GM19025 (cell line): ENCODE results near the gene IDH3A.

Experiments used
- ATAC-seq: cut with Tn5 transposase; IDR thresholded peaks from one replicate; pipeline ENCODE4 v1.9.1; 2021; ENCODE audit warnings: mild to moderate bottlenecking, low read depth, moderate library complexity; ENCODE audit not compliant: unreplicated experiment

The IDH3A gene

DNA sequence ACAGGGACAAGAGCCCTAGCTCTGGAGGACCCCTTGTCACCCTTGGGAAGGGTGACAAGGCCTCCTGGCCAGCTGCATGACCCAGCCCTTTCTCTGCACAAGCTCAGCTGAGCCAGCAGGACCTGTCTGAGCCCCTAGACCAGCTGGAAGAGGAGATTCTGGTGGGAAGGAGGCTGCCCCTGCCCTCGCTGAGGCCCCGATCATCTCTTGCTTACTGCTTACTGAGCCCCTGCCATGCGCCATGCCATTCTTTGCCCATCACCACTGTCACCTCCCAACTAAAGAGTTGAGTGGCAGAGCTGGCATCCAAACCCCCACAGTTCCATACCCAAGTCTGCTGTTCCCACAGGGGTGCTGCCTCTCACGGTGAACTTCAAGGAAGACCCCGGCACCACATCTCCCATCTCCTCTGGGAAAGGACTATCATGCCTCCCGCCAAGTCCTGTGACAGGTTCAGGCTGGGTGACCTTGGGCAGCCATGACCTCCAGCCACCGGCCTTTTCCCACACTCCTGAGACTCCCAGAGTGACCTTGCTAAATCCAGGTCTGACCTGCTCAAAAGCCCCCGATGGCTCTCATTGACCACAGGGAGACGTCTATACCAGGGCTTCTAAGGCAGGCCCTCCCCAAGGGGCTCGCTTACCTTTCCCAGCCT is 51.2 kb downstream of the IDH3A start:
- no peak for ATAC-seq

DNA sequence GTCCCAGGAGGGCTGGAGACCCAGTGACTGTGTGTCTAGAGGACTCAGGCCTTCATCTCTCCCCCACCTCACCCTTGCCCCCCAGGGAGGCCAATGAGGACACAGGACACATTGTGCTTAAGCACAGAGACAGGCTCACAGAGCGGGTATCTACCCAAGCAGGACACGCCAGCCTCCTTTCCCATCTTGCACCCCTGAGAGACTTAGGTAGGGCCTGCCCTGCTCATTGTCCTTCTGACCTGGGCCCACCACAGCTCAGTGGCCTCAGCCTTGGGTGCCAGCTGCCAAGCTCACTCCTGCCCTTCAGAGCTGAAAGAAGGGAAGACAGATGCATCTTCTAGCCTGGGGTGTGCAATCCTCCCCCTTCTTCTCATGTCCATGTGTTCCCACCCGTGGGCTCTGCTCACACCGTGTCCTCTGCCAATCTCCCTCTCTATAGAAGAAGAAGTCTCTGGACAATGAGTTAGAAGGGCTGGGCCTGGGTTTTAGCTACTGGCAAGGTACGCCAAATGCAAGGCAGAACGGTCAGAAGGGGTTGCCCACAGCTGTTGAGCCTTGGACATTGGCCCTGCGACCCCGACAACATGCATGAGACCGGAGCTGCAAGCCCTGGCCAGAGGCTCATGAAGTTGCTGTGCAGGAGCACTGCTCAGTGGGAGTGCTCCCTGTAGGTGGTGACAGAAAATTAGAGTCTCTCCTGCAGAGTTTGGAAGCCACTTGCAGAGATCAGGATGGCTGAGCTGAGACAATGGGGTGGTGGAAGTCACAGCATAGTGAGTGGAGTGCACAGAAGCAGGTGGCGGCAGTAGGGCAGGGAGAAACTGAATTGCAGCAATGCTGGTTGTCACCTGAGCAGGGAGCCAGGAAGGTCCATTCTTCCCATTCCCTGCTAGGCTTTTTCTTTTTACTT is 52.4 kb downstream of the IDH3A start:
- ATAC-seq, result no peak

DNA sequence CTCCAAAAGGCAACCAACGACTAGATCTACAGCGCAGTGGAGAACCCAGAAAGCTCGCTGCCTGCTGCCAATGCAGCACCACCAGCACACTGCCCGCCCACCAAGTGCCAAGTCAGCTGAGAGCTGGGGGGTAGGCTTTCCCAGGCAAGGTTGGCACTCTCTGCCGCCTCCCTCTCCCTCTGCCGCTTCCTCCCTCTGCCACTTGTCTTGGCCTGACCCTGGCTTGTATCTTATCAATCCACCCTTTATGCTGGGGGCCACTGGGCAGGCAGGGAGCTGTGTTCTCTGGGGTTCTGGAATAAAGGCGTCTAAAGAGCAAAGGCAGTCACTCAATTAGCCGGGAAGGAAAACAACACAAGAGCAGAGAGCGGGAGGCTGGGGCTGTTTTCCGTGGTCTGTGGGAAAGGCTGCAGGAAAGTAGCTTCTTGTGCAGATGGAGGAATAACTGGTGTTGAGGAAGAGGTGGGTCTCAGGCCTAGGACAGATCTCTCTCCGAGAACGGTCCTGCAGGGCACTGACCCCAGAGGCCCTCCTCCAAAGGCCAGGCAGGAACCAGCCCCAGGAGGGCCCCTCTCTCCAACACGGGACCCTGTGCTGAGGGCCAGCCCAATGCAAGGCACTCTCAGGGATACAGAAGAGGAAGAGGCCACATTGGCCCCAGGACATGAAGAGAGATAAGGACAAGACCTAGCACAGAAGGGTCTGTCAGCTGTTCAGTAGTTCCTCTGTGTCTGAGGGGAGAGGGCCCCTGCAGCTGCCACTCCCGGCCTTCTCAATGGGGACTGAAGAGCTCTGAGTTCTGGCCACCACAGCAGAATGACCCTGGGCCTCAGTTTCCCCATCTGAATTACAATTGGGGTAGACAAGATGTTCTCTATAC is 54.4 kb downstream of the IDH3A start:
- ATAC-seq, result no peak

DNA sequence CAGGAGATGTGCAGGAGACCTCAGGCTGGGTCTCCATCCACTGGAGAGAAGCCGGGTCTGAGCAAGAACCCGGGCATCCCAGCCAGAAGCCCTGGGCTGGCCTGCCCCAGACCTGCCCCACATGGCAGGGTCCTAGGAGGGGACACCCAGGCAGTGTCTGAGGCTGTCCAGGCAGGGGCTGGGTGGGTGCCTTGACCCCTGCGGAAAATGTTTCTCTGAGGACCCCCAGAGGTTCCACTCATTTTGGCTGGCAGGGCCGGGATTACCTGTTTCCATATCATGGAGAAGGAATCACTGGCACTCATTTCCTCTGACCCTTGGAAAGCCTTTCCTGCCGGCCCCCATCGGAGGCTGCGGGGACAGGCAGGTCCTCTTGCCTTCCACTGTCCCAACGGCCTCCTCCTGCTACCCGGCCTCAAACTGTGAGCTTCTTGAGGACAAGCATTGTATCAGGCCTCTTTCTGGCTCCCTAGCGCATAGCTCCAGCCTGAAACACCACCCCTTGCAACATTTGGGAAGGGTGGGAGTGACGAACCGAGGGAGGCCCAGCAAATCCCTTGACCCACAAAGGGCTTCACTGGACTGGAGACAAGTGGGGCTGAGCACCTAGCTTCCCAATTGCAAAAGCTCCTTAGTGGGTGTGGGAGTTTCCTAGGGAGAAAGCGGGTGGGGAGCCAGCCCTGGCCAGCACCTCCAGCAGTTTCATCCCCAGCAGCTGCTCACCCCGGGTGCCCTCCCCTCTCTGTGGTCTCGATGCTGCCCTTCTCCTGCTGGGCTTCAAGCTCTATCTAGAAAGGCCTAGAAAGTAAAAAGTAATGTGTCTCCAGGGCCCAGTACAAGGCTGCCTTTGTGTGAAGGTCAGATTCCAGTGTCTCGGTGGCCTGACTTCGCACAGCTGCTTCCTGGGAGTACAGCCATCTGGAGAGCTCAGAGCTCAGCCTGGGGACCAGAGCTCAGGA is 55.5 kb downstream of the IDH3A start:
- no peak for ATAC-seq

- ATAC-seq, result no peak
Observed at GRCh38 chr15:78205337-78205736, 56.2 kb downstream of the IDH3A start.

DNA sequence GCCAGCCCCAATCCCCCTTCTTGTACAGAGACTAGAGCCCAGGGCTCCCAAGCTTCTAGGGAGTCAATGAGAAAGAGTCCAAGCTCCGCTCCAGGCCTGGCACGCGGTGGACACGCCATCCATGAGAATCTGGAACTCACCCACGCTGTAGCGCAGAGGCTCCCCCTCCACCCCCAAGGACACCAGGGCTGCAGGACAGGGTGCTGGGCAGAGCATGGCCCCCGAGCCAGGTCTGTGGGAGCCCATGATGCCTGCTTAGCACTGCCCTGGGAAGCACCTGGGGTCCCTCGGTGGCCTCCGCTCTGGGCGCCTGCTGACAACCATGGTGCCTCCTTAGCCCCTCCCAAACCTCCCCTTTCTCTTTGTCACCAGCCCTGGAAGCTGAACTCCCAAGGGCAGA is 56.7 kb downstream of the IDH3A start:
- ATAC-seq, result no peak

- no peak for ATAC-seq
Observed at GRCh38 chr15:78206326-78207109, 57.4 kb downstream of the IDH3A start.

DNA sequence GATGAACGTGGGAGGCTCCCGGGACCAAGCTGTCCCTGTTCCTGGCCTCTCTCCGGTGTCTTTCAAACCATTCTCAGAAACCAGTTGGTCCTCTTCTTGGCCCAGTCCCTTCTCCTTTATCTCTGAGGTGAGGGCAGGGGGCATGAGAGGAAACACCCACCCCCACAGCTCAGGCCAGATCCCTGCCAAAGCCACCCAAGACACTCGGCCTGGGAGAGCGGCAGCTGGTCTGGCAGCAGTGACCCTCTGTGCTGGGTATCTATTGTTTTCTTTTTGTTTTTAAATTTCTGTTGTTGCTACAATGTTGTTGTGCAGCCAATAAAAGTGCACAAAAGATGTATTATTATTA is 57.9 kb downstream of the IDH3A start:
- no peak for ATAC-seq

GRCh38 chr15:78207641-78208340 is 58.6 kb downstream of the IDH3A start:
- ATAC-seq, result no peak

GRCh38 chr15:78208341-78208844 is 59.2 kb downstream of the IDH3A start:
- ATAC-seq, result no peak

- ATAC-seq, result no peak
Observed at GRCh38 chr15:78208887-78209645, 59.9 kb downstream of the IDH3A start.

GRCh38 chr15:78209646-78210348 is 60.6 kb downstream of the IDH3A start:
- ATAC-seq, result no peak

GRCh38 chr15:78210349-78210717 is 61.2 kb downstream of the IDH3A start:
- no peak for ATAC-seq

GRCh38 chr15:78211189-78211921 is 62.2 kb downstream of the IDH3A start:
- ATAC-seq, result no peak

GRCh38 chr15:78212008-78212407 is 62.8 kb downstream of the IDH3A start:
- no peak for ATAC-seq
